Measurements from ENCODE around the gene BMP15. TPM values are rescaled to one million over a fixed set of nuclear protein-coding genes. Genes with fewer than 3 reads are reported as not detected.

Gene BMP15
- total RNA-seq, 1 donor from 2014 or later, result not detected

Other genes with a start within 250 kb of the BMP15 start
- 20.3 and 20.7 TPM in 2 replicates for gene SHROOM4, start 96.5 kb upstream of the BMP15 start, total RNA-seq